Chondrocyte (in vitro differentiated cells): ENCODE data around the gene MSL3. TPM values are rescaled to one million over a fixed set of nuclear protein-coding genes. Genes with fewer than 3 reads are reported as not detected.

ENCODE experiments used
- DNase-seq: peaks from one replicate; pipeline ENCODE4 v3.0.0; 2021; ENCODE audit warnings: mixed read lengths, low spot score
- H3K27ac Mint-ChIP-seq: one replicate; pipeline ENCODE4 v1.8.0; 2021; ENCODE audit warnings: mild to moderate bottlenecking, moderate library complexity, mixed read lengths; ENCODE audit not compliant: unreplicated experiment
- H3K27me3 Mint-ChIP-seq: 2 replicates; pipeline ENCODE4 v1.8.0; 2021; ENCODE audit warnings: low read depth, mixed read lengths
- H3K36me3 Mint-ChIP-seq: 2 replicates; pipeline ENCODE4 v1.8.0; 2021; ENCODE audit warnings: low read depth, mixed read lengths
- H3K4me1 Mint-ChIP-seq: 2 replicates; pipeline ENCODE4 v1.8.0; 2021; ENCODE audit warnings: low read depth, mild to moderate bottlenecking, mixed read lengths
- H3K4me3 Mint-ChIP-seq: one replicate; pipeline ENCODE4 v1.8.0; 2021; ENCODE audit warnings: mild to moderate bottlenecking, moderate library complexity, mixed read lengths; ENCODE audit not compliant: unreplicated experiment
- H3K9me3 Mint-ChIP-seq: 2 replicates; pipeline ENCODE4 v1.8.0; 2021; ENCODE audit warnings: low read depth, mixed read lengths
- total RNA-seq: library from RNA; stranded (reverse); gene quantifications from 3 replicates; pipeline ENCODE4 v1.2.1, GENCODE V29; 2021
- TF ChIP-seq, protein P1 (sequence below): fragments of 200-600 bp; sonication (generic); IDR thresholded peaks from 2 replicates; pipeline ENCODE4 v1.5.0; 2021; ENCODE audit warnings: antibody characterized with exemption, mild to moderate bottlenecking, moderate library complexity

The MSL3 gene
- total RNA-seq, 1 donor from 2014 or later, result 25.2 TPM

DNA sequence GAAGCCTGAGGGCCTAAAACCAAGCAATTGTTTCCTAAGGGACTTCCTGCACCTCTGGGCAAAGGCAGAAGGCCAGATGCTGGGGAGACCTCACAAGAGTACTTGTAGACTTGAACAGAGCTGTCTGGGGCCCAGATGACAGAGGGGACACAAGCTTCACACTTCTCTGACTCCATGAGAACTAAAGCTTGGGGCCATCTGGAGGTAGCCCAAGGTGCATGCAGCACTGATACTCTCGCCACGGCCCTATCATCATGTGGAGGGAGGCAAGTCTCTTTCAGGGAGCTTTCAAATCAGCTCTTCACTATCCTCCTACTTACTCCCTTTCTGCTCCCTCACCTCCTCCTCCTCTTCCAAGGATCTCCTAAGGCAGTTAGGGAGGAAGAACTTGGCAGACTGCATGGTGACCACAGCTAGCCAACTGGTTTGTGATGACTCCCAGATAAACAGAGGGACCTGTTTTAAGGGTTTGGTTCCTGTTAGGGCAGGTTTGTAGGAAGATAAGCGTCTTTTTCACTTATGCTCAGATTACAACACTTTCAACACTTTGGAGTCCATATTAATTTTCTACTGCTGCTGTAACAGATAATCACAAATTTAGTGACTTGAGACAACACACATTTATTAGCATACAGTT, 23.8 kb downstream of the MSL3 start:
- H3K4me3 Mint-ChIP-seq, result no peak overlapping the region
- no peaks in the 10 kb centered on the region for H3K36me3 Mint-ChIP-seq
- no peak overlapping the region for H3K27ac Mint-ChIP-seq
- no peaks in the 10 kb centered on the region for H3K4me1 Mint-ChIP-seq
- H3K27me3 Mint-ChIP-seq, result no peaks in the 10 kb centered on the region
- peaks cover 6% of the 10 kb centered on the region for H3K9me3 Mint-ChIP-seq
- TF ChIP-seq, protein P1, sequence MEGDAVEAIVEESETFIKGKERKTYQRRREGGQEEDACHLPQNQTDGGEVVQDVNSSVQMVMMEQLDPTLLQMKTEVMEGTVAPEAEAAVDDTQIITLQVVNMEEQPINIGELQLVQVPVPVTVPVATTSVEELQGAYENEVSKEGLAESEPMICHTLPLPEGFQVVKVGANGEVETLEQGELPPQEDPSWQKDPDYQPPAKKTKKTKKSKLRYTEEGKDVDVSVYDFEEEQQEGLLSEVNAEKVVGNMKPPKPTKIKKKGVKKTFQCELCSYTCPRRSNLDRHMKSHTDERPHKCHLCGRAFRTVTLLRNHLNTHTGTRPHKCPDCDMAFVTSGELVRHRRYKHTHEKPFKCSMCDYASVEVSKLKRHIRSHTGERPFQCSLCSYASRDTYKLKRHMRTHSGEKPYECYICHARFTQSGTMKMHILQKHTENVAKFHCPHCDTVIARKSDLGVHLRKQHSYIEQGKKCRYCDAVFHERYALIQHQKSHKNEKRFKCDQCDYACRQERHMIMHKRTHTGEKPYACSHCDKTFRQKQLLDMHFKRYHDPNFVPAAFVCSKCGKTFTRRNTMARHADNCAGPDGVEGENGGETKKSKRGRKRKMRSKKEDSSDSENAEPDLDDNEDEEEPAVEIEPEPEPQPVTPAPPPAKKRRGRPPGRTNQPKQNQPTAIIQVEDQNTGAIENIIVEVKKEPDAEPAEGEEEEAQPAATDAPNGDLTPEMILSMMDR, result no peak
- DNase-seq, result no peak

- peaks cover 6% of the 10 kb centered on the region for H3K9me3 Mint-ChIP-seq
- H3K4me3 Mint-ChIP-seq, result no peak overlapping the region
- DNase-seq, result no peak
- no peaks in the 10 kb centered on the region for H3K27me3 Mint-ChIP-seq
- TF ChIP-seq, protein P1, result no peak
- H3K36me3 Mint-ChIP-seq, result no peaks in the 10 kb centered on the region
- H3K27ac Mint-ChIP-seq, result no peak overlapping the region
- H3K4me1 Mint-ChIP-seq, result no peaks in the 10 kb centered on the region
Observed at GRCh38 chrX:11784543-11784942, 26.5 kb downstream of the MSL3 start.

DNA sequence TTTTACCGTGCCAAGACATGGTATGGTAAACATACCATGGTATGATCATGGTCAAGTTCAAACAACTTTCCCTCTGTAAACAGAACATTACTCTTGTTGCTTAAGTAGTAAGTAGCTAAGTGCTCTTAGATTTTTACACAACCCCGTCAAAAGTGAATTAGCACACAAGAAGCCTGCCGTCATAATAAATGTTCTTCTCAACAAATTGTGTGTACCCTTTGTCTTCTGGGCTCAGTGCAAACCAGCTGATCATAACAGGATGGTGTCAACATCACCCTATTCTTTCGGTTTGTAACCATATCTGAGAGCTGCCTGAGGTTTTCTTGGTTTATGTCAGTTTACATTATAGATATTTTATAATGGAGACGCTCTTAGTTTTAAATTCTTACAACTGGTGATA, 28.8 kb downstream of the MSL3 start:
- Mint-ChIP-seq H3K36me3 (no peaks in the 10 kb centered on the region), H3K4me1 (no peaks in the 10 kb centered on the region), H3K9me3 (peaks cover 6% of the 10 kb centered on the region), H3K4me3 (no peak overlapping the region), H3K27me3 (no peaks in the 10 kb centered on the region), H3K27ac (no peak overlapping the region)
- TF ChIP-seq, protein P1, result no peak
- no peak for DNase-seq

GRCh38 chrX:11787564-11787963, 29.5 kb downstream of the MSL3 start:
- Mint-ChIP-seq H3K27me3 (no peaks in the 10 kb centered on the region), H3K36me3 (no peaks in the 10 kb centered on the region), H3K9me3 (no peaks in the 10 kb centered on the region), H3K4me1 (no peaks in the 10 kb centered on the region), H3K4me3 (no peak overlapping the region), H3K27ac (no peak overlapping the region)
- TF ChIP-seq, protein P1, result peak; percentile 75
- DNase-seq, result no peak

- Mint-ChIP-seq H3K36me3 (no peaks in the 10 kb centered on the region), H3K9me3 (no peaks in the 10 kb centered on the region), H3K27ac (no peak overlapping the region), H3K27me3 (no peaks in the 10 kb centered on the region), H3K4me3 (no peak overlapping the region), H3K4me1 (no peaks in the 10 kb centered on the region)
- DNase-seq, result no peak
- TF ChIP-seq, protein P1, result no peak
Observed at GRCh38 chrX:11789809-11790208, 31.8 kb downstream of the MSL3 start.
